BLaER1 (cell line): ENCODE data around the gene CHST1.

ENCODE experiments used
- H3K27ac ChIP-seq: shearing (Covaris generic); formaldehyde crosslinking; 2 replicates; pipeline ENCODE4 v1.8.1; 2022
- H3K27me3 ChIP-seq: shearing (Covaris generic); formaldehyde crosslinking; 2 replicates; pipeline ENCODE4 v1.8.1; 2022
- H3K36me3 ChIP-seq: shearing (Covaris generic); formaldehyde crosslinking; 2 replicates; pipeline ENCODE4 v1.8.1; 2022
- H3K4me1 ChIP-seq: shearing (Covaris generic); formaldehyde crosslinking; 2 replicates; pipeline ENCODE4 v1.8.1; 2022
- H3K4me2 ChIP-seq: shearing (Covaris generic); formaldehyde crosslinking; 2 replicates; pipeline ENCODE4 v1.8.1; 2022
- H3K4me3 ChIP-seq: shearing (Covaris generic); formaldehyde crosslinking; 2 replicates; pipeline ENCODE4 v1.8.1; 2022
- H3K9ac ChIP-seq: shearing (Covaris generic); formaldehyde crosslinking; 2 replicates; pipeline ENCODE4 v1.8.1; 2022
- H3K9me3 ChIP-seq: shearing (Covaris generic); formaldehyde crosslinking; 2 replicates; pipeline ENCODE4 v1.8.1; 2022
- H4K20me1 ChIP-seq: shearing (Covaris generic); formaldehyde crosslinking; 2 replicates; pipeline ENCODE4 v1.8.1; 2022
- Cebpa-rat ChIP-seq: shearing (Covaris generic); IDR thresholded peaks from 2 replicates; pipeline ENCODE4 v1.8.1; 2022

The CHST1 gene

DNA sequence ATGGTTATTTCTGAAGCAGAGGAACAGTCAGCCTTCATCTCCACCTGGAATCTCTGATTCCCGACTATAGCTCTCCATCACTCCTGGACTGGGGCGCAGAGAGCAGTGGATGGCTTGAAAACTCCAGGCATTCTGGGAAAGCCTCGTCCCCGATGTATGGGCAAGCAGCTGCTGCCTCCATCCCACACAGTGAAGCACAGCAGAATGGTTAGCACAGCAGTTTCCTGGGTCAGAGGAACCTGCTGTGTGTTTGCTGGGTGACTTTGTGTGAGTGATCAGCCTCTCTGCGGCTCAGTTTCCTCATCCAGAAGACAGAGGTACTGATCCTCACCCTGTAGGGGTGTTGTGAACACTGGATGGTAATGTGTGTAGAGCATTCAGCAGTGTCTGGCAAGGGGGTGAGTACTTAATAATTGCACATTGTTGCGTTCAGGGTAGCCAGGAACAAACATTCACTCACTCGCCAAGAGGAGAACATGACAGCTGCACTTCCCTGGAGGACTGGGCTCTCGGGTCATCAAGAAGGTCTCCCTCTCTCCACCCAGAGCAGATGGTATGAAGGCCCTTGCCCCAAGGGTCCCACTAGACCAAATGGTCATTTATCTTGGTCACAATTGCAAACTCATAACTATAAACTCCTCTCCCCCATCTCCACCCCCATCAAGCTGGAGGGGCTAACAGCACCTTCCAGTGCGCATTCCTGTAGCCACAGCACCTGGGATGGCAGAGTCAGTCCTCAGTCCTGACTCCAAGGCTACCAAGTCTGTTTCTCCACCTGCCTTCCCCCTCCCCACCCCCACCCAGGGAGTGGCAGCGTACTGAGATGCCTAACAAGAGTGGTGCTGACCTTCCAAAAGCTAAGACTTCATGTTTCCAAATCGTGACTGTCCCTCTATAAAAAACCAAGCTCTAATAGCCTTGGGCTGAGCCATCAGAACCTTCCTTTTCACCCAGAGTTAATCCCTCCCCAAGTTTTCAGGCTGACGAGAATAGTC lies 1.5 kb upstream of the CHST1 start:
- H4K20me1 ChIP-seq: peaks cover 51% of the 10 kb centered on the region
- peaks cover 64% of the 10 kb centered on the region for H3K27me3 ChIP-seq
- H3K9me3 ChIP-seq: no peaks in the 10 kb centered on the region

DNA sequence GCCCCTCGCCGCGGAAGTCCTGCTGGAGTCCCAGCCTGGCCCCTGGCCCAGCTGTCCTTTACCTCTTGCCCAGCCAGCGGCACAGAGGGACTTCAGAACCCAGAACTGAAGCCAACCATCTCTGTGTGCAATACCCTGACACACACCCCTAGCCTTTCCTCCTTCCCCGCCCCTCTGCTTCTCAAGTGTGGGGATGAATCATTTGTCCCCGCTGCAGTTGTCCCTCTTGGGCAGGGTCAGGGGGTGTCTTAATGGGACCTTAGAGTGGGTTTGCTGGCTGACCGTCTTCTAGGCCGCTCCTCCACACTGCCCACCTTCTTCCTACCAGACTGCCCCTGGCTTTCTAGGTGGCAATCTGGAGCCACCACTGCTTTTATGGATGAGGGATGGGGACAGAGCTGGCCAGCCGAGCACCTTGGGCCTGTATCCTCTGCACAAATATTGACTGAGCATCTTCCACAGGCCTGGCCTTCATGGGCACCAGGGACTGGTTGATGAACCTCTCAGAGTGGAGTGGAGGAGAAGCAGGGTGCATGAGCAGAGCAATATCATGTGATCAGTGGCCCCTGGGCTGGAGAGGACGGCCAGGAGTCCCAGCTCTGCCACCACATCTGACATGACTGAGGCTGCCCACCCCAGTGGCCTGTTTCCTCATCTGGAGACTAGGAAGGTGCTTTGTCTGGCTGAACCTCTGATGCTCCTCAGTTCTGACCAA lies 668 bp upstream of the CHST1 start:
- Histone ChIP-seq H3K36me3 (no peaks in the 10 kb centered on the region), H3K27me3 (peaks cover 72% of the 10 kb centered on the region), H3K4me3 (no peak overlapping the region), H3K9ac (no peak overlapping the region), H3K9me3 (no peaks in the 10 kb centered on the region), H4K20me1 (peaks cover 59% of the 10 kb centered on the region), H3K4me2 (no peak overlapping the region; the same call in 1 of the 2 replicates), H3K27ac (no peak overlapping the region), H3K4me1 (peaks cover 18% of the 10 kb centered on the region)
- TF ChIP-seq Cebpa-rat: no peak

More for the DNA sequence above, 1.5 kb upstream of the CHST1 start:
- Histone ChIP-seq H3K4me1 (peaks cover 18% of the 10 kb centered on the region), H3K9ac (no peak overlapping the region), H3K4me3 (no peak overlapping the region), H3K27ac (no peak overlapping the region), H3K36me3 (no peaks in the 10 kb centered on the region), H3K4me2 (no peak overlapping the region)
- no peak for TF ChIP-seq Cebpa-rat

DNA sequence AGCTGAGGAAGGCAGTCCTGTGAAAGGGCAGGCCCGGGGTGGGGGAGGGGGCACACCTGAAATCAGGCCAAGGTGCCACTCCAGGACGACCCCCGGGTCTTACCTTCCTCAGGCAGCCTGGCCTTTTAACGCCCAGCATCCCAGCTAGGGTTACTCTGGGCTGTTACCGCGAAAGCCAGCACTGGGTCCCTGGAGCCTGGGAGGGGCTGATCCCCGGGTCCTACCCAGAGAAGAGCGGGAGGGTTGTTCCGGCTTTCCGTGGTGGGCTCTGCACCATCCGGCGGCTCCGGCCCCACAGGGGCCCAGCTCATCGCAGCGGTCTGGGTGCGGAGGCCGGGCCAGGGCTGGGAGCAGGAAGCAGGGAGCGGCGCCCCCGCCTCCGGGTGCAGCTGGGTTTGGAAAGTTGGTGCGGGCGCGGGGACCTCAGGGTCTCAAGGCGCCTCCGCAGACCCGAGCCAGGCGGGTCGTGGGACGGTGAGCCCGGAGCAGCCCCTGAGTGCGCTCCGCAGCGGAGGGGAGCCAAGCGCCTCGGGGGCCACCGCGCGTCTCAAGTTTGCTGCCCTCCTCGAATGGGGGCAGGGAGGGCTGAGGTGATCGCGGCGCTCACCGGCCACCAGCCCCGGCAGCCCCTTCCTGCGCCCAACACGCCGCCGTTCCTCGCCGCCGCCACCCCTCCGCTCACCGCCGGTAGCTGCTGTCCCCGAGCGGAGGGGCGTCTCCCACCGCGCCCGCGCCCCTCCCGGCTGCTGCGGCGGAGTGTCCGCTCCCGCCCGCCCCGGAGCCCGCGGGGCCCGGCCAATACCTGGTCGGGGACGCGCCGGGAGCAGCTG lies 831 bp downstream of the CHST1 start:
- H3K9me3 ChIP-seq: no peaks in the 10 kb centered on the region
- peak overlapping the region; percentile 100 for H3K4me2 ChIP-seq
- TF ChIP-seq Cebpa-rat: no peak
- H3K36me3 ChIP-seq: no peaks in the 10 kb centered on the region
- peaks cover 87% of the 10 kb centered on the region for H3K27me3 ChIP-seq
- no peak overlapping the region for H3K27ac ChIP-seq
- H4K20me1 ChIP-seq: peaks cover 69% of the 10 kb centered on the region
- peak overlapping the region; percentile 71 for H3K4me3 ChIP-seq
- peaks cover 23% of the 10 kb centered on the region for H3K4me1 ChIP-seq
- peak overlapping the region; percentile 50; the same call in 1 of the 2 replicates for H3K9ac ChIP-seq

DNA sequence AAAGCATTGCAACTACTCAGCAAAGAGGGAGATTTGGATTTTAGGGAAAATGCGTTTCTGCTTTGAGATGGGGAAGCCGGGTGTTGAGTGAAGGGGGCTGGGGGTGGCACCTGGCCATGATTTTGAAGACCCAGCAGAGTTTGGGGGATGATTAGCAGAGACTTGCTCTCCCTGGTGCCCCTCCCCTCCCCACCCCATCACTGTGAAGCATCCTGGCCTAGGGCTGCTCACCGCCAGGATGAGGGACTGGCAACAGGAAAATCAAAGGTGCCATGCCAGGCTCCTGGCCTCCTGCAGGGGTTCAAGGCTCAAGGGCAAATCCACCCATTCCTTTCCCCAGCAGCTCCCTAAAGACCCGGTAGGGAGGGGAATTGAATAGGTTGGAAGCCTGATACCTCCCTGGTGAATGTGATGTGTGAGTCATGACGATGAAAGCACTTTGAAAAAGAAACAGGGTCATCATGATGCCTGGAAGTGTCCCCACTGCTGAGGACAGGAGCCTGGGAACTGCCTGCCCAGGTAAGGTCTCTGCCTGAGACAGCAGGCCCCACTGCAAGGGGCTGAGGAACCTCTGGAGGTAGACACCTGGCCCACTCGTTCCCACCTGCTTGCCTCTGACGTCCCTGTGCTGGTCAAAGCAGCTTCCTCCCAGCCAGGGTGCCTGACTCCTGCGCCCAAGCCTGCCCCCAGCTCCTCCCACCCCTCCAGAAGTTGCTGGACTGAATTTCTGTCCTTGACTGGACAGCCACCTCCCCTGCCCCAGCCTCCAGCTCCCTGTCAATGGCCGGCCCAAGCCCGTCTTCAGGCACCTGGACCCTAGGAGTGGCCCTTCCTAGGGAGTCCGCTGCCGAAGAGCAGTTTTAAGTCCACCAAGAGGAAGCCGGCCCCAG lies 1.7 kb downstream of the CHST1 start:
- peak overlapping the region; percentile 71 for H3K4me3 ChIP-seq
- TF ChIP-seq Cebpa-rat: no peak
- H3K36me3 ChIP-seq: no peaks in the 10 kb centered on the region
- peaks cover 27% of the 10 kb centered on the region for H3K4me1 ChIP-seq
- peaks cover 94% of the 10 kb centered on the region for H3K27me3 ChIP-seq
- no peak overlapping the region for H3K9ac ChIP-seq
- no peaks in the 10 kb centered on the region for H3K9me3 ChIP-seq
- no peak overlapping the region for H3K27ac ChIP-seq
- peak overlapping the region; percentile 100 for H3K4me2 ChIP-seq
- H4K20me1 ChIP-seq: peaks cover 69% of the 10 kb centered on the region

DNA sequence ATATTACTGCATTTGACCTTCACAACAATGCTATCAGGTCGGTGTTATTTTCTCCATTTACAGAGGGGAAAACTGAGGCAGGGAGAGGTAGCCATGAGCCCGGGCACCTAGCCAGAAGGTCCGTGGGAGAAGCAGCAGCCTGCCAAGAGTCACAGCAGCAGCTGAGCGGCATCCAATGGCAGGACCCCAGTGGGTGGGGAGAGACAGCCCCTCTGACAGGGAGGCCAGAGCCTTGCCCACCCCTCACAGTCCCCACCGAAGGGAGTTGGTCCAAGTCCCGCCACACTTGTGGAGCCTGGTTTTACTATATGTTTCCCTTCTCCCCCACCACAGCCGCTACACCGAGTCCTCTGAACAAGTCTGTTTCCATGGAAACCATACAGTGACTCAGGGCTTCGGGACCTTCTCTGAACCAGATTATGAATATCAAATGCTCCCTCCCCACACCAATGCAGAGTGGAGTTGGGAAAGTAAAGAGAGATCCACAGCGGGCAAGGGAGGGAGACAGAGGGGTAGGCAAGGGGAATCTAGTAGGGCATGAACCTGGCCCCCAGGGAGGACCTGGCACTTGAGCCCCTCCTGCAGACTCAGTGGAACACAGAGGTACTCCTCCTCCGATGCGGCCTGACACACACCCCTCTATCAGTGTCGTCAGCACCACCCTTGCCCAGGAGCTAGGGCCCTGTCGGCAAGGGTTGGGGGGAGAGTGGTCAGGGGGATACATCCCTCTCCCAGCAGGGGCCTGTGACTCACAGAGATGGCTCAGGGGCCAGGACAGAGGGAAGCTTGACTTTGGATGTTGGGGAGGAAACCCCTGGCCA lies 2.5 kb downstream of the CHST1 start:
- H3K4me3 ChIP-seq: no peak overlapping the region
- peaks cover 32% of the 10 kb centered on the region for H3K4me1 ChIP-seq
- H4K20me1 ChIP-seq: peaks cover 69% of the 10 kb centered on the region
- H3K9me3 ChIP-seq: no peaks in the 10 kb centered on the region
- no peak for TF ChIP-seq Cebpa-rat
- no peak overlapping the region for H3K9ac ChIP-seq
- no peaks in the 10 kb centered on the region for H3K36me3 ChIP-seq
- H3K27ac ChIP-seq: no peak overlapping the region
- H3K27me3 ChIP-seq: peaks cover 93% of the 10 kb centered on the region
- no peak overlapping the region for H3K4me2 ChIP-seq

DNA sequence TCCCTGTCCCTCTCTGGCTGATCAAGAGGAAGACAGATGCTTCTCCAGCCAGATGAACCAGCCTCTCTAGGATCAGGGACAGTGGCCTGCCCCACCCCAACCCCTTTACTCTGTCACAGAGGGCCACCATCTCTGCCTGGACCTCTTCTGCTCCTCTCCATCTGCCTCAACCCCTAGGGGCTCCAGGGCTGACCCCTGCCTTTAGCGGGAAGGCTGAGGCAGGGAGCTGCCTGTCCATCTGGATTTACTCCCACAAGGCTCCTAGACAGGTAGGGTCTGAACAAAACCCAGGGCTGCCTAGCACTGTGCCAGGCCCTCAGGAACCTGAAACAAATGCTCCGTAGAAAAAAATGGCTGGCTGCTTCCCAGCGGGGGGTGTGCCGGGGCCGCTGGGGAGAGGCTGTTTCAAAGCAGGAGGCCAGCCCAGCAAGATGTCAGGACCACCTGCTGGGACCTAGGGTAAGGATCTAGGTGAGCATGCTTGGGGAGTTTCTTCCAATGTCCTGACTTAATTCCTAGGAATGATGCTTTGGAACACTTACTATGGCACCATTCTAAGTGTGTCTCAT lies 3.2 kb downstream of the CHST1 start:
- Histone ChIP-seq H3K27ac (no peak overlapping the region), H3K9ac (no peak overlapping the region), H4K20me1 (peaks cover 68% of the 10 kb centered on the region), H3K36me3 (no peaks in the 10 kb centered on the region), H3K4me2 (no peak overlapping the region), H3K9me3 (no peaks in the 10 kb centered on the region), H3K4me1 (peaks cover 32% of the 10 kb centered on the region), H3K27me3 (peaks cover 86% of the 10 kb centered on the region), H3K4me3 (no peak overlapping the region)
- TF ChIP-seq Cebpa-rat: no peak

DNA sequence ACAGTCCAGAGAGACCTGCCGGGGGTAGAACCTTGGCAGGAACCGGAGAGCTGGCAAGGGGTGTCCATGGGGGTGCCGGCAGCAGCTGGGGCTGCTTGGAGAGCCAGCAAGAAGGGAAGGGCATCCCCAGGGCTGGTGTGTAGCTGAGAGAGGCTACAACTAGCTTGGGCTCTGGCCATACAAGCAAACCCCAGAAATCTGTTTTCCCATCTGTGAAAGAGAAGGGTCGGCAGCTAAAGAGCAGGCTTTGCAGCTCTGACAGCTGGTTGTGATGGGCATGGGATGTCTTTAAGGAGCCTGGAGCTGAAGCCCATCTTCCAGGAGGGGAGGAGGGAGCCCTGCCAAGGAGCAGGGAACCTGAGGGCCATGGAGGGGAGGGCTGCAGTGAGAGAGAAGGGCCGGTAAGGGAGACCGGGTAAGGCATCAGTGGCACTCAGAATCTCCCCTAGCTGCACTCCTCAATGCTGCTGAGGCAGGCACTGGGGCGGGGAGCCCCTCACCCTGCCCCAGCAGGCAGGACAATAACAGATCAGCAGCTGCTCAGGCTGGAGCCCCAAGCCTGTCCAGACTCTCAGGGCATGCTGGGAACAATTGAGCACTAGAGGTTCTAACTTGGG lies 3.9 kb downstream of the CHST1 start:
- Histone ChIP-seq H3K4me2 (no peak overlapping the region), H3K27ac (no peak overlapping the region), H3K9ac (no peak overlapping the region), H3K27me3 (peaks cover 83% of the 10 kb centered on the region), H4K20me1 (peaks cover 61% of the 10 kb centered on the region), H3K4me3 (no peak overlapping the region), H3K4me1 (peaks cover 32% of the 10 kb centered on the region), H3K9me3 (no peaks in the 10 kb centered on the region), H3K36me3 (no peaks in the 10 kb centered on the region)
- no peak for TF ChIP-seq Cebpa-rat
